ENCODE data around the gene TMEM98.
"Not testable (repeated sequence)": the region's sequence is repeated elsewhere in the genome, so short reads cannot be mapped to it uniquely, and the experiment has no call there.

Gene TMEM98

GRCh38 chr17:32926183-32926582 lies 1.8 kb upstream of the TMEM98 start:
- intact Hi-C loops (cut with DNase I; ENCODE audit: low total_unique reads), result no loop called here
- no peak overlapping the region for H3K27ac ChIP-seq
- H3K9me3 ChIP-seq, result no peaks in the 10 kb centered on the region
- no peak overlapping the region for H3K4me3 ChIP-seq
- peaks cover 0 to under 1% (median 0%) of the 10 kb centered on the region in 3 donors for H3K36me3 ChIP-seq
- no peaks in the 10 kb centered on the region for H3K27me3 ChIP-seq
- H3K4me1 ChIP-seq, result peaks cover 0 to 15% (median 7%) of the 10 kb centered on the region in 4 donors
- no peak for TF ChIP-seq CTCF (IDR thresholded peaks at IDR 0.05)
- no peak for DNase-seq

- DNase-seq; H3K36me3 ChIP-seq; H3K9me3 ChIP-seq; H3K27me3 ChIP-seq; intact Hi-C loops (cut with DNase I; ENCODE audit: low total_unique reads); H3K4me3 ChIP-seq: not testable (repeated sequence)
- peak overlapping the region in 1 of 2 donors; percentile 65 for H3K27ac ChIP-seq
- peaks cover 0 to 15% (median 7%) of the 10 kb centered on the region in 4 donors for H3K4me1 ChIP-seq
Observed at GRCh38 chr17:32926789-32927188, 1.2 kb upstream of the TMEM98 start.

GRCh38 chr17:32927201-32927723 lies 691 bp upstream of the TMEM98 start:
- Histone ChIP-seq H3K36me3 (peaks cover 0 to 8% (median 4%) of the 10 kb centered on the region in 3 donors), H3K4me1 (peaks cover 0 to 15% (median 7%) of the 10 kb centered on the region in 4 donors), H3K9me3 (no peaks in the 10 kb centered on the region), H3K27ac (peak overlapping the region; percentile 65 to 83), H3K27me3 (no peaks in the 10 kb centered on the region), H3K4me3 (peak overlapping the region; percentile 63 to 92)
- intact Hi-C loops (cut with DNase I; ENCODE audit: low total_unique reads), result no loop called here
- TF ChIP-seq CTCF (IDR thresholded peaks at IDR 0.05), result no peak
- DNase-seq, result peak in 1 of 2 donors; percentile 26

- Histone ChIP-seq H3K36me3 (peaks cover 0 to 24% (median 13%) of the 10 kb centered on the region in 3 donors), H3K27me3 (no peaks in the 10 kb centered on the region), H3K4me1 (peaks cover 0 to 15% (median 7%) of the 10 kb centered on the region in 4 donors), H3K4me3 (peak overlapping the region; percentile 63 to 92), H3K9me3 (no peaks in the 10 kb centered on the region), H3K27ac (peak overlapping the region; percentile 65 to 83)
- DNase-seq, result no peak
- intact Hi-C loops (cut with DNase I; ENCODE audit: low total_unique reads), result no loop called here
- TF ChIP-seq CTCF (IDR thresholded peaks at IDR 0.05), result no peak
Observed at GRCh38 chr17:32928586-32929535, 908 bp downstream of the TMEM98 start.

- H3K27ac ChIP-seq, result peak overlapping the region in 1 of 2 donors; percentile 83
- no peak for DNase-seq
- peaks cover 0 to 15% (median 7%) of the 10 kb centered on the region in 4 donors for H3K4me1 ChIP-seq
- H3K36me3 ChIP-seq, result peaks cover 0 to 31% (median 16%) of the 10 kb centered on the region in 3 donors
- TF ChIP-seq CTCF (IDR thresholded peaks at IDR 0.05), result no peak
- intact Hi-C loops (cut with DNase I; ENCODE audit: low total_unique reads), result no loop called here
- H3K9me3 ChIP-seq, result no peaks in the 10 kb centered on the region
- no peaks in the 10 kb centered on the region for H3K27me3 ChIP-seq
- peak overlapping the region in 1 of 2 donors; percentile 92 for H3K4me3 ChIP-seq
Observed at GRCh38 chr17:32929588-32929987, 1.6 kb downstream of the TMEM98 start.

GRCh38 chr17:32930512-32930911 lies 2.6 kb downstream of the TMEM98 start:
- no peak for TF ChIP-seq CTCF (IDR thresholded peaks at IDR 0.05)
- Histone ChIP-seq H3K27me3 (no peaks in the 10 kb centered on the region), H3K36me3 (peaks cover 0 to 38% (median 16%) of the 10 kb centered on the region in 3 donors), H3K27ac (no peak overlapping the region), H3K4me1 (peaks cover 0 to 15% (median 7%) of the 10 kb centered on the region in 4 donors), H3K4me3 (no peak overlapping the region), H3K9me3 (no peaks in the 10 kb centered on the region)
- intact Hi-C loops (cut with DNase I; ENCODE audit: low total_unique reads), result no loop called here
- DNase-seq, result no peak

Data from tibial artery (tissue), 4 donors.